HepG2 (cell line): ENCODE data around the gene ABHD13. TPM values are rescaled to one million over a fixed set of nuclear protein-coding genes. Genes with fewer than 3 reads are reported as not detected.

Source experiments
- BORCS8-MEF2B ChIP-seq: sonication (generic); formaldehyde crosslinking; IDR thresholded peaks from 2 replicates; pipeline ENCODE4 v1.8.0; 2022; ENCODE audit warnings: mild to moderate bottlenecking, missing genetic modification reagents
- FIP1L1 ChIP-seq: fragments of 200-400 bp; formaldehyde crosslinking; IDR thresholded peaks from 2 replicates; pipeline ENCODE4 v1.6.1; 2018; ENCODE audit warnings: low read depth, mild to moderate bottlenecking, low read length, moderate library complexity, borderline replicate concordance; ENCODE audit not compliant: insufficient read depth
- GZF1 ChIP-seq: sonication (generic); formaldehyde crosslinking; IDR thresholded peaks from 2 replicates; pipeline ENCODE4 v1.5.1; 2020; ENCODE audit warnings: mild to moderate bottlenecking, missing genetic modification reagents
- KDM2A ChIP-seq: sonication (generic); formaldehyde crosslinking; IDR thresholded peaks from 2 replicates; pipeline ENCODE4 v1.4.0; 2020; ENCODE audit warnings: low read depth, missing genetic modification reagents, borderline replicate concordance
- PHF20 ChIP-seq: sonication (generic); formaldehyde crosslinking; IDR thresholded peaks from 2 replicates; pipeline ENCODE4 v1.5.0; 2020; ENCODE audit warnings: mild to moderate bottlenecking, missing genetic modification reagents
- SCMH1 ChIP-seq: sonication (generic); formaldehyde crosslinking; IDR thresholded peaks from 2 replicates; pipeline ENCODE4 v1.9.0; 2021; ENCODE audit warnings: missing genetic modification reagents, mild to moderate bottlenecking, borderline replicate concordance
- TBX3 ChIP-seq: fragments of 450-650 bp; IDR thresholded peaks from 2 replicates; pipeline ENCODE4 v1.6.1; 2017; ENCODE audit warnings: antibody characterized with exemption, mild to moderate bottlenecking, inconsistent platforms, borderline replicate concordance
- TGIF2 ChIP-seq: IDR thresholded peaks from 2 replicates; pipeline ENCODE4 v1.6.1; 2016; ENCODE audit warnings: control low read depth, missing compliant biosample characterization
- TMF1 ChIP-seq: sonication (generic); formaldehyde crosslinking; IDR thresholded peaks from 2 replicates; pipeline ENCODE4 v1.8.1; 2022; ENCODE audit warnings: low read depth, missing genetic modification reagents
- TOE1 ChIP-seq: sonication (generic); formaldehyde crosslinking; IDR thresholded peaks from 2 replicates; pipeline ENCODE4 v1.4.0; 2020; ENCODE audit warnings: mild to moderate bottlenecking, missing genetic modification reagents
- ZBTB3 ChIP-seq: sonication (generic); formaldehyde crosslinking; IDR thresholded peaks from 2 replicates; pipeline ENCODE4 v1.4.0; 2020; ENCODE audit warnings: low read depth, mild to moderate bottlenecking, moderate library complexity, missing genetic modification reagents, borderline replicate concordance
- ZEB1 ChIP-seq: IDR thresholded peaks from 2 replicates; pipeline ENCODE4 v1.6.1; 2012; ENCODE audit warnings: mild to moderate bottlenecking, low read depth, inconsistent platforms; ENCODE audit not compliant: insufficient replicate concordance
- ZNF101 ChIP-seq: sonication (generic); formaldehyde crosslinking; IDR thresholded peaks from 2 replicates; pipeline ENCODE4 v1.4.0; 2020; ENCODE audit warnings: mild to moderate bottlenecking, low read depth, missing genetic modification reagents, borderline replicate concordance
- ZNF256 ChIP-seq: sonication (generic); formaldehyde crosslinking; conservative IDR thresholded peaks from 2 replicates; pipeline ENCODE4 v1.4.0; 2020; ENCODE audit warnings: missing genetic modification reagents
- ZNF317 ChIP-seq: sonication (generic); formaldehyde crosslinking; IDR thresholded peaks from 2 replicates; pipeline ENCODE4 v1.5.0; 2020; ENCODE audit warnings: mild to moderate bottlenecking, missing genetic modification reagents
- ZNF343 ChIP-seq: sonication (generic); formaldehyde crosslinking; IDR thresholded peaks from 2 replicates; pipeline ENCODE4 v1.4.0; 2020; ENCODE audit warnings: mild to moderate bottlenecking, missing genetic modification reagents
- ZNF644 ChIP-seq: IDR thresholded peaks from 2 replicates; pipeline ENCODE4 v1.6.1; 2016; ENCODE audit warnings: low read depth
- ZNF792 ChIP-seq: IDR thresholded peaks from 2 replicates; pipeline ENCODE4 v1.6.1; 2016
- ZNF816 ChIP-seq: sonication (generic); formaldehyde crosslinking; IDR thresholded peaks from 2 replicates; pipeline ENCODE4 v1.8.0; 2022; ENCODE audit warnings: missing genetic modification reagents, mild to moderate bottlenecking, borderline replicate concordance
- ZNF891 ChIP-seq: sonication (generic); formaldehyde crosslinking; IDR thresholded peaks from 2 replicates; pipeline ENCODE4 v1.5.0; 2020; ENCODE audit warnings: mild to moderate bottlenecking, missing genetic modification reagents
- polyA plus RNA-seq, 8 experiments: library from polyadenylated mRNA; depleted of rRNA in 3 of 8; stranded (reverse) in 7 of 8; unstranded in 1 of 8; fragments of >200 nt; fragmentation: Illumina TruSeq in 4 of 8; extraction: Trizol in 4 of 8; gene quantifications; 2 replicates each; pipeline versions ENCODE4 v1.2.1 to v1.2.3, GENCODE V29; 2011 to 2016; ENCODE audit warnings: low read depth in 4 of 8, missing spikeins in 1 of 8, mixed read lengths in 1 of 8; ENCODE audit not compliant: insufficient read depth in 1 of 8
- total RNA-seq, 5 experiments: library from RNA; depleted of rRNA; stranded (reverse); fragments of >200 nt; fragmentation: Illumina TruSeq; extraction: Trizol; gene quantifications; 2 replicates each; pipeline ENCODE4 v1.2.3, GENCODE V29; 2016; ENCODE audit warnings: low read depth in 1 of 5
- TF ChIP-seq, protein P1 (sequence below): sonication (generic); formaldehyde crosslinking; IDR thresholded peaks from 2 replicates; pipeline ENCODE4 v1.4.0; 2020; ENCODE audit warnings: mild to moderate bottlenecking, missing genetic modification reagents, borderline replicate concordance
- TF ChIP-seq, protein P2 (sequence below): sonication (generic); formaldehyde crosslinking; IDR thresholded peaks from 2 replicates; pipeline ENCODE4 v1.4.0; 2020; ENCODE audit warnings: missing genetic modification reagents, borderline replicate concordance
- TF ChIP-seq, protein P3 (sequence below): sonication (generic); formaldehyde crosslinking; IDR thresholded peaks from 2 replicates; pipeline ENCODE4 v1.5.0; 2020; ENCODE audit warnings: missing genetic modification reagents
- TF ChIP-seq, protein P4 (sequence below): IDR thresholded peaks from 2 replicates; pipeline ENCODE4 v1.6.1; 2016; ENCODE audit warnings: missing biosample characterization, missing genetic modification reagents, low read depth

Gene ABHD13
- total and polyA plus RNA-seq, 2 of the 13 experiments (the other 11 are each of a cell fraction or from before 2014, with no cell fraction given): 4.3 to 6.2 TPM

DNA sequence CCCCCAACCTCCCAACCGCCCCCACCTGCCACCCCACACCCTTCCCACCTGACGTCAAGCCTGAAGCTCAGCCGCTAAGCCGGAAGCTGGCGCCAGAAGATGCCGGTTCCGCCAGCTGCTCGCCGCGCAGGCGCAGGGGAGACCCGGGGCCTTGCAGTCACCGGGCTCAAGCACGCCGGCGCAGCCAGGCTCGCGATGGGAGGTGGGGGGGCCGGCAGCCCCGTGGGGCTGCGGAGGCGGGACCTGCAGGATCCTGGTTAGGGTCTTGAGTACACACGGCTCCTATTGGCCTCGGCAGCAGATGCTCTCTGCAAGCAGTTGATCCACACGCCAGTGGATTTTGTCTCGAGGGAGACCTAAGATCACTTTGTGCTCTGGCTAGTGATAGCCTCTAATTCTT lies 2.8 kb upstream of the ABHD13 start, which contains the start of gene LIG4 (continued):
- no peak for TF ChIP-seq ZNF343
- no peak for TF ChIP-seq TMF1 (CRISPR knock-in tag)
- TF ChIP-seq ZBTB3 (CRISPR knock-in tag): no peak
- TF ChIP-seq ZNF644 (CRISPR knock-in tag): no peak
- TF ChIP-seq, protein P1, sequence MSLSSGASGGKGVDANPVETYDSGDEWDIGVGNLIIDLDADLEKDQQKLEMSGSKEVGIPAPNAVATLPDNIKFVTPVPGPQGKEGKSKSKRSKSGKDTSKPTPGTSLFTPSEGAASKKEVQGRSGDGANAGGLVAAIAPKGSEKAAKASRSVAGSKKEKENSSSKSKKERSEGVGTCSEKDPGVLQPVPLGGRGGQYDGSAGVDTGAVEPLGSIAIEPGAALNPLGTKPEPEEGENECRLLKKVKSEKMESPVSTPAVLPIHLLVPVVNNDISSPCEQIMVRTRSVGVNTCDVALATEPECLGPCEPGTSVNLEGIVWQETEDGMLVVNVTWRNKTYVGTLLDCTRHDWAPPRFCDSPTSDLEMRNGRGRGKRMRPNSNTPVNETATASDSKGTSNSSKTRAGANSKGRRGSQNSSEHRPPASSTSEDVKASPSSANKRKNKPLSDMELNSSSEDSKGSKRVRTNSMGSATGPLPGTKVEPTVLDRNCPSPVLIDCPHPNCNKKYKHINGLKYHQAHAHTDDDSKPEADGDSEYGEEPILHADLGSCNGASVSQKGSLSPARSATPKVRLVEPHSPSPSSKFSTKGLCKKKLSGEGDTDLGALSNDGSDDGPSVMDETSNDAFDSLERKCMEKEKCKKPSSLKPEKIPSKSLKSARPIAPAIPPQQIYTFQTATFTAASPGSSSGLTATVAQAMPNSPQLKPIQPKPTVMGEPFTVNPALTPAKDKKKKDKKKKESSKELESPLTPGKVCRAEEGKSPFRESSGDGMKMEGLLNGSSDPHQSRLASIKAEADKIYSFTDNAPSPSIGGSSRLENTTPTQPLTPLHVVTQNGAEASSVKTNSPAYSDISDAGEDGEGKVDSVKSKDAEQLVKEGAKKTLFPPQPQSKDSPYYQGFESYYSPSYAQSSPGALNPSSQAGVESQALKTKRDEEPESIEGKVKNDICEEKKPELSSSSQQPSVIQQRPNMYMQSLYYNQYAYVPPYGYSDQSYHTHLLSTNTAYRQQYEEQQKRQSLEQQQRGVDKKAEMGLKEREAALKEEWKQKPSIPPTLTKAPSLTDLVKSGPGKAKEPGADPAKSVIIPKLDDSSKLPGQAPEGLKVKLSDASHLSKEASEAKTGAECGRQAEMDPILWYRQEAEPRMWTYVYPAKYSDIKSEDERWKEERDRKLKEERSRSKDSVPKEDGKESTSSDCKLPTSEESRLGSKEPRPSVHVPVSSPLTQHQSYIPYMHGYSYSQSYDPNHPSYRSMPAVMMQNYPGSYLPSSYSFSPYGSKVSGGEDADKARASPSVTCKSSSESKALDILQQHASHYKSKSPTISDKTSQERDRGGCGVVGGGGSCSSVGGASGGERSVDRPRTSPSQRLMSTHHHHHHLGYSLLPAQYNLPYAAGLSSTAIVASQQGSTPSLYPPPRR (CRISPR knock-in tag): no peak
- TF ChIP-seq ZNF891 (CRISPR knock-in tag): no peak
- no peak for TF ChIP-seq ZNF101 (CRISPR knock-in tag)
- TF ChIP-seq KDM2A (CRISPR knock-in tag): peak; percentile 75; the same call in 1 of the 2 replicates
- TF ChIP-seq, protein P2, sequence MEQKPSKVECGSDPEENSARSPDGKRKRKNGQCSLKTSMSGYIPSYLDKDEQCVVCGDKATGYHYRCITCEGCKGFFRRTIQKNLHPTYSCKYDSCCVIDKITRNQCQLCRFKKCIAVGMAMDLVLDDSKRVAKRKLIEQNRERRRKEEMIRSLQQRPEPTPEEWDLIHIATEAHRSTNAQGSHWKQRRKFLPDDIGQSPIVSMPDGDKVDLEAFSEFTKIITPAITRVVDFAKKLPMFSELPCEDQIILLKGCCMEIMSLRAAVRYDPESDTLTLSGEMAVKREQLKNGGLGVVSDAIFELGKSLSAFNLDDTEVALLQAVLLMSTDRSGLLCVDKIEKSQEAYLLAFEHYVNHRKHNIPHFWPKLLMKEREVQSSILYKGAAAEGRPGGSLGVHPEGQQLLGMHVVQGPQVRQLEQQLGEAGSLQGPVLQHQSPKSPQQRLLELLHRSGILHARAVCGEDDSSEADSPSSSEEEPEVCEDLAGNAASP (CRISPR knock-in tag): 0 out of 2 replicates have a peak, but pooled peaks have one; percentile 15
- TF ChIP-seq, protein P3, sequence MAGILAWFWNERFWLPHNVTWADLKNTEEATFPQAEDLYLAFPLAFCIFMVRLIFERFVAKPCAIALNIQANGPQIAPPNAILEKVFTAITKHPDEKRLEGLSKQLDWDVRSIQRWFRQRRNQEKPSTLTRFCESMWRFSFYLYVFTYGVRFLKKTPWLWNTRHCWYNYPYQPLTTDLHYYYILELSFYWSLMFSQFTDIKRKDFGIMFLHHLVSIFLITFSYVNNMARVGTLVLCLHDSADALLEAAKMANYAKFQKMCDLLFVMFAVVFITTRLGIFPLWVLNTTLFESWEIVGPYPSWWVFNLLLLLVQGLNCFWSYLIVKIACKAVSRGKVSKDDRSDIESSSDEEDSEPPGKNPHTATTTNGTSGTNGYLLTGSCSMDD (CRISPR knock-in tag): no peak
- no peak for TF ChIP-seq ZNF816 (CRISPR knock-in tag)
- no peak for TF ChIP-seq BORCS8-MEF2B (CRISPR knock-in tag)
- no peak for TF ChIP-seq ZNF792 (CRISPR knock-in tag)
- no peak for TF ChIP-seq TBX3
- TF ChIP-seq ZNF317 (CRISPR knock-in tag): no peak
- no peak for TF ChIP-seq GZF1 (CRISPR knock-in tag)
- peak; percentile 58 for TF ChIP-seq PHF20 (CRISPR knock-in tag)
- TF ChIP-seq TOE1 (CRISPR knock-in tag): no peak
- TF ChIP-seq FIP1L1: no peak
- no peak for TF ChIP-seq TGIF2
- no peak for TF ChIP-seq SCMH1 (CRISPR knock-in tag)
- TF ChIP-seq, protein P4, sequence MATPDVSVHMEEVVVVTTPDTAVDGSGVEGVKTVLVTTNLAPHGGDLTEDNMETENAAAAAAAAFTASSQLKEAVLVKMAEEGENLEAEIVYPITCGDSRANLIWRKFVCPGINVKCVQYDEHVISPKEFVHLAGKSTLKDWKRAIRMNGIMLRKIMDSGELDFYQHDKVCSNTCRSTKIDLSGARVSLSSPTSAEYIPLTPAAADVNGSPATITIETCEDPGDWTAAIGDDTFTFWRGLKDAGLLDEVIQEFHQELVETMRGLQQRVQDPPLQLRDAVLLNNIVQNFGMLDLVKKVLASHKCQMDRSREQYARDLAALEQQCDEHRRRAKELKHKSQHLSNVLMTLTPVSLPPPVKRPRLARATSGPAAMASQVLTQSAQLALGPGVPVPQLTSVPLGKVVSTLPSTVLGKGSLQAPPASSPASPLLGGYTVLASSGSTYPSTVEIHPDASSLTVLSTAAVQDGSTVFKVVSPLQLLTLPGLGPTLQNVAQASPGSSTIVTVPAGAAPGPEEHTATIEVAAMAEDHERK (CRISPR knock-in tag): no peak
- TF ChIP-seq ZEB1: no peak
- TF ChIP-seq ZNF256 (CRISPR knock-in tag): no peak
